ENCODE data around the gene MDN1. TPM values are rescaled to one million over a fixed set of nuclear protein-coding genes. Genes with fewer than 3 reads are reported as not detected.

The MDN1 gene
- total RNA-seq, 1 donor from 2014 or later = 58.9 TPM

DNA sequence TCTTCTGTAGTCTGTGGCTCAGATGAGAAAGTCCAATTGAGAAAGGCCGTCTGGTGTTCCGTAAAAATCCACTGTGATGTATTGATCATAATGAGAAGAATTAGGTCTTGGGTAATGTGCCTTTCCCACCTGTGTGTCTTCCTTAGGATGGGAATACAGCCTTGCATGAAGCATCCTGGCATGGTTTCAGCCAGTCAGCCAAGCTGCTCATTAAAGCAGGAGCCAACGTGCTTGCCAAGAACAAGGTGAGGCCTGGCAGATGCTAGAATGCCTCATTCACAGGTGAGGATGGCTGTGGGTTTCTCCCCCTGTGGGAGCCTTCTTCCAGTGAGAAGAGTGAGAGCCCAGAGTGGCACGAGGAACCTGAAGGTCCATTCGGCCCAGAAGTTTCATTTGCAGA, 213.7 kb downstream of the MDN1 start:
- intact Hi-C loops (cut with micrococcal nuclease) = no loop called here

DNA sequence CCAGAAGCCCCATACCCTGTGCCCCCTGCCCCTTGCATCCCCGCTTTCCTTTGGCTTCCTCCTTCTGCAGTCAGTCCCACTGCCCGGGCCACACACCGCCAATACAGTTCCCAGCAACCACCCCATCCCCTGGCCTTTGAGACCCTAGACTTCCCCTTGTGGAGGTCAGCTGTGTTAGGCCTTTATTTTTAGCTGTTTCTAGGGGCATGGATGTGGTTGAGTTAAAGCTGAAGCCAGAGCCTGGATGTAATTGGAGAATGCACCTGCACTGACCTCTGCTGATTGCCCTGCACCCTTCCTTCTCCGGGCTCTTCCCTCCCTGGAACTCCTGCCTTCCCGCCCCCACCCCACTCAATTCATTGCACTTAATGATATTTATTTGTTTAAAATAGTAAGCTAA, 214.9 kb downstream of the MDN1 start:
- intact Hi-C loops (cut with micrococcal nuclease) = no loop called here

DNA sequence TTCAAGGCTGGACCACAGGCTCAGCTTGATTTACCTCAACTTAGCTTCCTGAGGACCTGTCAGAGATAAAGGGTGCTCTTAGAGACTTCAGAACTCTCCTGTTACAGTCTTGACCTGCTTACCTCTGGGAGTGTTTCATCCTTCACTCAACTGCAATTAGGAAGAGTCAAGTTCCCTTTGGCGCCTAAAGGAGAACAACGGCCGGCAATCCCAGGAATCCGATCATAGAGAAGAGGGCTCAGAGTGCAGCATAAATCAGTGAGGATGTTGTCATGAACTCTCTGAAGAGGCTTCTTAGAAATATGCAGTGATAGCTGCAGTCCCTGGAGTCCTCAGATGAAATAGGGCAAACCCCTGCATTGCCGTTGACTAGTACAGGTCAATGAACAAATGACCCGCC, 217.4 kb downstream of the MDN1 start:
- intact Hi-C loops (cut with micrococcal nuclease) = no loop called here

DNA sequence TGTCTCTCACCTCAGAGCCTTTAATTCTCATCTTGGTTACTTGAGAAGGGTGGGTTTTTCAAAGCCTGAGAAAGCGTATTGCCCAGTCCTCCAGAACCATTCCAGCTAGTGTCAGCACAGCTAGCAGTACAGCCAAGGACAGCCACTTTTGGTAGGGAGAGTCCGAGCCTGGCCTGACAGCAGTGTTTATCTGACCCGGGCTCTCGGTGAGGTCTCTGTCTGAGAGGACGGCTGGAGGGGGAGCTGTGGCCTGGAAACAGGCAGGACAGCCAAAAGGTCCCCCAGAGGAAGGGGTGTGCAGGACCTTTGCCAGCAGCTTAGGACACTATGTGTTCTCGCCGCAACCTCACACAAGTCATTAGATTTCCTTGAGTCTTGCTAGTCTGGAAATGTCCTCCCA, 219.9 kb downstream of the MDN1 start:
- intact Hi-C loops (cut with micrococcal nuclease) = no loop called here

DNA sequence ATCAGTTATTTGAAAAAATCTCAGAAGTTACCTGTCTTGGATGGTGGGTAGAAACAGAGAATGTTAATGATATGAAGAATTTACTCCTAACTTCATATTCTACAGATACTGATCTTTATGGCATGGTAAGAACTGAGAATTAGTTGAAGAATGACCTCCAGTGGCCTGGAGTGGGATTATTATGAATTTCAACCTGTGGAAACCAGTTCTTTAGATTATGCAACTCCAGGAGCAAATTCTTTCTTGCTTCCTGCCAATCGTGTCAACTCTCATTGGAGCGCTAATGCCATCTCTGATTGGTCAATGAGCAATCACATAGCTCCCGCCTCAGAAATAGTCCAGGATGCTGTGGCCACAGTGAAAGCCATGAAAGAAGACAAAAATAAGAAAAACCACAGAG, 221.6 kb downstream of the MDN1 start:
- intact Hi-C loops (cut with micrococcal nuclease) = no loop called here

DNA sequence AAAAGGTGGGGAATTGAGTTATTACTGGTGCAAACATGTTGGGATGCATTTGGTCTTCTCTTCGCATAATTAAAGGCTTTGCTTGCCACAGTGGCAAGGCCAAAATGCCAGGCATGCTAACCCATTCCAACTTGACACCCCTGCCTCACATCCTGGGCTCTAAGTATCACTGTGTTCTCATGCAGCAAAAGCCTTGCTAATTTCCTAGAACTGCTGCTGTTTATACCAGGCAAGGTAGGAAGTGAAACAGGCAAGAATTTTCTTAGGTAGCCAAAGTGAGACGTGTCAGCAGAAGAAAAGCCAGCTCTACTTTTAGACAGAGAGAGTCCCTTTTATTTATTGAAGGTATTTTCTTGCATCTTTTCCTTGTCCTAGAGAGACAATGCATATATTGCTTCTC, 222.2 kb downstream of the MDN1 start:
- intact Hi-C loops (cut with micrococcal nuclease) = no loop called here

DNA sequence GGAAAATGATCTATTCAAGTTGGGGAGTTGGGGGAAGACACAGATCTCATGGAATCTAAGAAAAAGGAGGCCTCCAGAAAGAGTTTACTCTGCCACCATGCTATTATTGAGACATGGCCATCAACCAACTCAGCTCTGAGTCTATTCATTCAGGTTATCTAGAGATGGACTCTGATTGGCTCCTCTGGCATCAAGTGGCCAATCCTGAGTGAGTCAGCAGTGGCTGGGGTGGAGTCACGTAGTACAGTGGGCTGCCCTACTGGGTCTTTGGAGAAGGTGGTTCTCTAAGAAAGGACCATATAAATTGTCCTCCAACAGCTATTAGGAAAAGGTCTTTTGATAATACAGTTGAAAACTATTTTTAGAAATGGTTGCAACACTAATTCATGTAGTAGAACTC, 223.1 kb downstream of the MDN1 start:
- intact Hi-C loops (cut with micrococcal nuclease) = no loop called here

DNA sequence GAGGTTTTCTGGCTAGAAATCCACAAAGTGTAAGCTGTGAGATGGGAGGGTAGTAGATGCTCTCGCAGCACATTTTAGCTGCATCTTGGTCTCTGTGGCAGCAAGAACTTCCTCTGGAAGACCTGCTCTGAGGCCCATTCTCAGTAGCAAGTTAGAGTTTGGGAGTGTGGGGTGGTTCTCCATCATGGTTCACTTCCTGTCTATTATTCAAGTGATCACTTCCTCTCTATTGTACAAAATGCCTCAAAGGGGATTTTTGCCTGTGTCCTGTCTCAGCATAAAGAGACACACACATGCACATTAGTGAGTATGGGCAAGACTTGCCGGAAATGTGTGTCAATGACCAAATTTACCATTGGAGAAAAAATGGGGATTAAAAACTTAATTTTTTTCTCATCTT, 223.5 kb downstream of the MDN1 start:
- intact Hi-C loops (cut with micrococcal nuclease) = no loop called here

Other genes starting within 250 kb of the MDN1 start
- 30.5 and 31.0 TPM in 2 replicates for gene LYRM2, start 181.0 kb downstream of the MDN1 start, total RNA-seq
- gene CASP8AP2, start 10.1 kb upstream of the MDN1 start, total RNA-seq = 38.8 and 40.9 TPM in 2 replicates
- 0.14 TPM in 1 of 2 replicates, not detected in the other for gene GJA10, start 74.7 kb upstream of the MDN1 start, total RNA-seq